Effector CD8-positive, alpha-beta T cell (primary cell): ENCODE data around the gene SNX4.
"Not testable (repeated sequence)": the region's sequence is repeated elsewhere in the genome, so short reads cannot be mapped to it uniquely, and the experiment has no call there.

Experiments used
- DNase-seq: peaks from one replicate; lab custom pipeline; 2025; lab: John Stamatoyannopoulos, UW

The SNX4 gene

DNA sequence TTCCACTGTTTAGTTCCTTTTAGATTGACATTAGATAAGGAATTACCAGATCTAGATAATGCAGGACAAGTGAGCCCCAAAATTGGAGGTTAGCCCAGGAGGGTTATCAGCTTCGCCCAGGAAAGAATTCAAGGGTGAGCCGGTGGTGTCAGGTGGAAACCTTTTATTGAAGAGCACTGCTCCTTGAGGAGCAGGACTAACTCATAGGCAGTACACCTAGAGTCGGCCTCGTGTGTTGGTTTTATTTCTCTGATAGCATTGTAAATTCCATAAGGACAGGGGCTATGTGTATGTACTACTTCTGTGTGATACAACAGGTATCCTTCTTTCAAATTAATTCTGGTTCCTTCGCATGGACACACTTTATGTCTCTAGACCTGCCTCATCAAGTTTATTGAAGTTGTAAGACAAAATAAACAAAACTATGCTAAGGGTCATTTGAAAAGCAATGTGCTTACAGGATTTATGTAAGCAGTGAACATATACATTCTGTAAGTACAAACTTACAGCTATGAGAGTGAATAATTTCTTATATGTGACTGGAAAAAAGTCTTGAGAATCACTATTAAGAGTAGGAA lies 57.2 kb downstream of the SNX4 start:
- DNase-seq = no peak

DNA sequence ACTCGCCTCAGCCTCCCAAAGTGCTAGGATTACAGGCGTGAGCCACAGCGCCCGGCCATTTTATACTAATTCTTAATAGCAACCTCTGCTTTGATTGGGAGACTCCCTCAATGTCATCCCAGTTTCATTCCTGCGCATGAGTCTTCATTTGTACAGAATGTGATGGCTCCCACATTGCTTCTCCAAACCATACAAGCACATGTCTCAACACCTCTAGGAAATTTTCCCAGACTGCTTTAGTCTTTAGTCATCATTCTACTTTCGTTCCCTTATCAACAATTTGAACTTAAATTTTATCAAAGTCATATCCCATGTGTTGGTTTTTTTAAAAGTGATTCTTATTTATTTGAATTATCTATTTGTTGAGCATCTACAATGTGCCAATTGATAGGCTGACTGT lies 58.1 kb downstream of the SNX4 start:
- no peak for DNase-seq

DNA sequence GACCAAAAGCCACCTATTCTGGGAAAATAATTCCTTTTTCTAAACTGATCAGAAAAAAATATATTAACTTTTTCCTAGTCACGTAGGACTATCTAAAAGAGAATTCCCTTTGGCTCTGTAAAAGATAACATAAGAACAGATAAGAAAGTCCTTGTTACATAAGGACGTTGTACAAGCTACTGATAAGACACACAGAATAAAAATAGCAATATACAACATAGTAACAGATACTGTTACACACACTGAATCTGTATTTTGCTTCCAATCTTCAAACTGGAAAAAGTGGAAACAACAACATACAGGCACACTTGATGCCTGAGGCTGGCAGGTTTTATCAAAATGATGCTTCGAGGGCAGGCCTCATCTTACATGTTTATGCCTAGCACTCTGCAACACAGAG lies 59.8 kb downstream of the SNX4 start:
- no peak for DNase-seq

DNA sequence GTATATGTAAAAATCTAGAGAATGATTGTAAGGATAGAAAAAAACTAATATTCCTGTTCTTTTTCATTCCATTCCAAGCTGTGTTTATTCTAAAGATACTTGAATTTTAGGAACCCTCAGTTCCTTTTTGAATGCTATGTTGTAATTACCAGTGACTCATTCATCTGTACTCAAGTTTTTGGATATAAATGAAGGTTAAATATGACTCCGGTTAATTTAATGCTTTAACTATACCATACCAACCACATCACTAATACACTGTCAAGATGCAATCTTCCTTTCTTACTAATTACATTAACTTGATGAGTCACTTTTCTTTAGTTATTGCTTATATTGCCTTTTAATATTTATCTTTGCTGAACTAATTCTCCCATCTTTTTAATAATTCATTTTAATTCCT lies 76.1 kb downstream of the SNX4 start:
- no peak for DNase-seq

DNA sequence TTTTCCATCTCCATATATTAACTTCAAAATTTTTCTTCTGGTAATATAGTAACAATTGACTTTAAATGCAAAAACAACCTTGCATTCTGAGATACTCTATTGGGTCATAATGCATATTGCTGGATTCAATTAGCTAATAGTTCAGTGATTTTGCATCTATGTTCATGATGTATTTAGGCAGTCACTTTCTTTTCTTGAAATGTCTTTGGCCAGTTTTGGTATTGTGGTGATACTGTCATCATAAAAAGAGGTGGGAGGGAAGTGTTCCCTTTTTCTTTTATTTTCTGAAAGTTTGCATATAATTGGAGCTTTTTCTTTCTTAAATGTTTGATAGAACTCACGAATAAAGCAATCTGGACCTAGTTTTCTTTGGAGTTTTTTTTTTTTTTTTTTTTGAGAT lies 77.5 kb downstream of the SNX4 start:
- DNase-seq = no peak

DNA sequence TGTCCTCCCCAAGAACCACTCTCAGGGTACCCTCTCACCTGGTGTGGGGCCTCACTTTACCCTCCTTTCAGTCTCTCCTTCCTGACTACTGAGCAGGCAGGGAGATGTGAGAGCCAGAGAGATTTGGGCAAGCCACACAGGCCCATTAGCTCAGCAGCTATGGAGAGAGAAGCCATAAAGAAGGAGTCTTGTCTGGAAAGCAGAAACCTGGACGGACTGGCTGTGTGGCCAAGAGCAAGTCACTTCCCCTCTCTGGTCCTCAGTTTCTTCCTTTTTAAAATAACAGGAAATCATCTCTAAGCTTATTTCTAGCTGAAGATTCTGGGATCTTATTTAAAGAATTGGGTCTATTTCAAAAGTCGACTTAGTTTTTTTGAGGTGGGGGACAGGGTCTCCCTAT lies 79.0 kb downstream of the SNX4 start:
- no peak for DNase-seq

DNA sequence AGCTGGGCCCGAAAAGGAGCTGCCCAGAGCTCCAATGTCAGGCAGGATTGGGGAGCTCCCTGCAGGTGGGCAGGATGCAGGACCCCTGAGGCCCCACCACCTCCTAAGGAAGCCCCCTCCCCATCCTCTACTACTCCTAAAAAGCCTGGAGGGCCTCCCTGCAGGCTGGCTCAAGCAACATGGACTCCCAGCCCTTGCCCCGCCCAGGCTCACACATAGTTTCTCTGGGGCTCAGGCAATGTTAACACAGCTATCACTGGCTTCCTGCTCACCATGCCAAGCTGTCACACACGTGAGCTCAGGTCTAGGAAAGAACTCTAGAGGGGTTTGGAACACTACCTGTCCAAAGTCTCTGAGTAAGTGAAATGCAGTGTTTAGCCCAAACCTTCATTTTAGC lies 79.4 kb downstream of the SNX4 start:
- DNase-seq = no peak

DNA sequence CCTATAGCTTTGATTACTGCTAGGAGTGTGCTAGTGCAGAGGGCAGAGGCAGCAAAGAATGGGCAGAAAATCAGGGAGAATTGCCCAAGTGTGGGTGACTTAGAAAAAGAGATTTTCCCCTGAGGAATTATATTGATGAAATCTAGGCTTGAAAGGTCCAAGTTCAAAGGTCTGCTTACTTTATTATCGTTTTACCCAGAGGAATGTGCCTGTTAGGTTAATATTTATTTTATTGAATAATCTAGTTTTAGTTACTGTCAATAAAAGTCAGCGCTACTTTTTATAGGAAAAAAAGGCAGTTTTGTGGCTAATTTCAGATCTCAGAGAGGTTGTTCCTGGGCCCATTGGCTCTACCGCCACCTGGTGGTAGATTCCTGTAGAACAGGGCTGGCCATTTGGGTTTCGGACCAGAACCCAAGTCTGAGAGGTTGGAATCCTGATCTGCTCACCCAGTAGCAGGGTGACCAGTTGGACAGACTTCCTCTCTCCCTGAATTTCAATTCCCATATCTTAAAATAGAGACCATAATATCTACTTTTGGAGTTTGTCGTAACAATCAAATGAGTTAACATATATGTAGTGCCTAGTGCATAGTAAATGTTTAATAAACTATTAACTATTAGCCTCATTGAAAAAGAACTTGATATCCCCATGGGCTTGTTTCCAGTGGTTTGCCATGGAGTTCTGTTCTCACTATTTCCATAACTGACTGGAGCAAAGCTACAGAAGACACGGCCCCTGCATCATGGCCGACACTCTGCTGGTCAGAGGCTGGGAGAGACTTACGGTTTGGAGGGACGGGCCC lies 82.2 kb downstream of the SNX4 start:
- DNase-seq = peak; percentile 52

DNA sequence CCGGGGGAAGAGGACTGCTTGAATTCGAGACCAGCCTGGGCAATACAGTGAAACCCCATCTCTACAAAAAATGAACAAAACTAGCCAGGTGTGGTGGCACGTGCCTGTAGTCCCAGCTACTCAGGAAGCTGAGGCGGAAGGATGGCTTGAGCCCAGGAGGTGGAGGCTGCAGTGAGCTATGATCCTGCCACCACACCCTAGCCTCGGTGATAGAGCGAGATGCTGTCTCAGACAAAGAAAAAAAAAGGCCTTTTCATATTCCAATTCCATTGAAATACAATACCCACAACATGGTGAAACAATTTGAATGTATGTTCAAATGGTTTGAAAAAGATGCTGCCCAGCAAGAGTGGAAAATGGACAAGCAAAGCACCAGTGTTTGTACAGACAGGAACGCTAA lies 83.1 kb downstream of the SNX4 start:
- no peak for DNase-seq

DNA sequence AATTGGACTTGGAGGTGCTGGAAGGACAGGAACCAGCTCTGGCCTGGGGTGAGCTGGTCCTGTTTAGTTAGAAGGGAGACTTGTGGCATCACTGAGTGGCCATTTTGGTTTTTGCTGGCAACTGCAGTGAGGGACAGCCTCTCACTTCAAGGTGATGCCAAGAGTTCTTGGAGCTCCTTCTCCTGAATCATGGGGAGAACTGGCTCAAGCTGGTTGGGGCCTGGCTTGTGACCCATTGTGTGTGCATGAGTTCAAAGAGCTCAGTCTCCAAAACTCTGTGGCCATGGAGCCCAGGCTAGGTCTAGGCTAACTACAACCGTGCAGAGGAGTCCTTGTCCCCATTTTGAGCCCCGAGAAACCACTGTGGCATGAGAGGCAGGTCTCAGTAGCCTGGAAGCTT lies 84.8 kb downstream of the SNX4 start:
- DNase-seq = no peak

DNA sequence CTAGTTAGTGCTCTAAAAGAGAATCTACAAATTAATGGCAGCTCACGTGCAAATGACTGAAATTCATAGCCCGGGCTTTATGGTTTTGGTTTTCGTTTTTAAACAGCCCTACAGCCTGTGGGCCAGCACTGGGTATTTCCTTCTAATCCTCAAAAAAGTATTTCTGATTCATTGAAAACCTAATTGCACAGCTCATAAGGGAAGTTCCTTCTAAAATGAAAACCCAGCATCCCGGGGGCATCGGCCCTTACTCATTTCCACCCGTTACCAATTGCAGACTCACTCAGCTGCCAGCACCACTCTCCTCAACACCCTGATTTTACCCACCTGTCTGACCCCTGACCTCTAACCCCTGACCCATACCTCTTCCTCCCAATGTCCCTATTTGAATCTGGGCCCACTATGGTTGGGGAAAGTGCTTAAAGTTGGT lies 85.4 kb downstream of the SNX4 start:
- no peak for DNase-seq

DNA sequence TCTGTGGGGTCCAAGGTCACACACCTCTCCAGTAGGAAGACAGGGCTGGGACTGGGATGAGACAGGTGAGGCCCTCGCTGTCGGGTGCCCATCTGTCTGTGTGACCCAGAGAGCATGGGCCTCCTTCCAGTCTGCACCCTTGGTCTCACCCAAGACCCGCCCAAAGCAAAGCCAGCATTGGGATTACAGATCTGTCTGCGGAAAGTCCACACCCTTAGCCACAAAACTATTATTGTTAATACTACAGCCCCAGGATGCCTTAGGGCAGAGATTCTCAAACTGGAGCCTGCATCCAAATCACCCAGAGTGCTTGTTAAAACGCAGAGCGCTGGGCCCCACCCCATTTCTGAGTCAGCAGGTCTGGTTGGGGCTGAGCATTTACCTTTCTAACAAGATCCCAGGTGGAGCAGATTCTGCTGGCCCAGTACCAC lies 86.4 kb downstream of the SNX4 start:
- no peak for DNase-seq

DNA sequence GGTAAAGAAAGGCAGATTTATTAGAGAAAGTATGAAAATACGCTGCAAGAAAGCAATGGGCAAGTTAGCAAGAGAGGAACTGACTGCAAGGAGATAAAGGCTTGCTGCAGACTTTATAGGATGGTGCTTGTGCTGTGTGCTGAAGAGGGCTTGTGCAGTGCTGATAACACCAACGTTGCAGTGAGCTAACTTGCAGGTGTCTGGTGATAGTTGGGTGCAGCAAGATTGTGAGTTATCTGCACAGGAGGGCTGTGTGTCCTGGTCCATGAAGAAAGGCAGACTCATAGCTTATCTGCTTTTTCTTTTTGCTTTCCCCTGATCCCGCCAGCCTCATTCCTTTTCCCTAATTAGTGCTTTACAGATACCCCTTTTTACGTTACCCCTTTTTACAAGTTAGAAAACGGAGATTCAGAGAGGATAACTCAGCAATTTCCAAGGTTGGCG lies 86.9 kb downstream of the SNX4 start:
- DNase-seq = no peak

DNA sequence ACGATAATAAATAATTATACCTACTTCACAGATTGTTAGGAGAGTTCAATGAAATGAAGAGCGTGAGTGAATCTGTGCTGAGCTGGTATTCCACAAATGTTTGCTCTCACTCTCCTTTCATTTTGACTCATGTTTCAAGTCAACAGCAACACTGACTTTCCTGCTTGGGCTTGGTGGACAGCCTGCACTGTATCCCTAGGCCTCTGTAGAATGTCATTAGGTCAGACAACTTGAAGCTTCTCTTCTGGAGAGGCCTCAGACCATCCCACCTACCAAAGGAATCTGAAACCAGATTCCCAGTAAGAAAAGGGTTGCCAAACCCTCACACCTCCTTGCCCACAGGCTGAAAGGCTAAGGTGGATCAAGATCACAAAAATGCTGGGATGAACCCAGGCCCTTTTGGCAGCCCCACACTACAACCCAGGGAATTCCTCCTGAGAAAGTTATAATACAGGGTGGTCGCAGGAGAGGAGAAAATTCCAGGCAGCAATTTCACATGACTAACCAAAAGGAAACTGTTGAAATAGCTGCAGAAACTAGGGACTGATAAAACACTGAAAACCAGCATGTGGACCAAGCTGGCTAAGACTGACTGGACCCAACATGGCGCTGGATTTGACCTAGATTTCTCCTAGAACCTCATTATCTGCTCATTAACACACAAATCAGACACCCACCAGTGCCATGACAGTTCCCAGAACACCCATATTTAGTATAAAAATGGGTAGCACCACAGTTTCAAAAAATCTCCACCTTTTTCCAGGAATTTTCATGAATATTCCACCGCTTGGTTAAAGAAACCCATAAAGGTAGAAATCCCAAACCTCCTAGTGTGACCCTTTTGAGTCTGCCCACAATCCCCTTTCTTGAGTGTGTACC lies 87.9 kb downstream of the SNX4 start:
- no peak for DNase-seq

DNA sequence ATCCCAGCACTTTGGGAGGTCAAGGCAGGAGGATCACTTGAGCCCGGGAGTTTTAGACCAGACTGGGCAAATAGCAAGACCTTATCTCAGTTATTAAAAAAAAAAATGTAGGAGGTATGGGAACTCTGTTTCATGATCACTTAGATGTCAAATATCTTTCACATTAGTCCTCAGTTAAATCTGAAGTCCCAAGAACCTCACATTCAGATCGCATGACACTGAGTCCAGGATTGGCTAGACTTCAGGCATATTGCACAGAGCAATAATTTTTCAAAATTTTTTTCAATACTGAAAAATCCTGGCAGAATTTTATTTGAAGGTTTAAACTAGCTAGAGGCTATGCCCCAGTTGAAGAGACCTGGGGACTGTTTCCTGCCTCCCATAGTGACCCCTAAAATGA lies 88.6 kb downstream of the SNX4 start:
- DNase-seq = no peak

DNA sequence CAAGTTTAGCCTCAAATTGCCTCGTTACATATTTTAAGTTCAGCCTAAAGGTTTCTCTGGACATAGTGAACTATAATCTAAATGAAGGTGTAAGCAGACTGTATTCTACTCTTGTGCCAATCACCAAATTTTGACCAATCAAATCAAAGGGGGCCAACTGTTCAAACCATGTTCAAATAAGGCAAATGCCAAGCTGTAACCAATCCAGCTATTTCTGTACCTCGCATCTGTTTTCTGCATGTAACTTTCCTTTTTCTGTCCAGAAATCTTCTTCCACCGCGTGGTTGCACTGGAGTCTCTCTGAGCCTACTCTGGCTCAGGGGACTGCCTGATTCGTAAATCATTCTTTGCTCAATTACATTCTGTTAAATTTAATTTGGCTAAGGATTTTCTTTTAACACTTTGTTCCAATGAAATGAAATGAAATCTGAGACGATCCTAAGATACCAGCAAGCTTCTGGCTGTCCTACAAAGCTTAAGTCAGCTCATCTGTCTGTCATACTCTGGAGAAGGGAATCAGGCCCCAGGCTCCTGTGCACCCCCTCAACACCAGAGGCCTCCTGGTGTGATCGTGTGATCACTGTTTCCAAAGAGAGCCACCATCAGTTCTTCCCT lies 91.7 kb downstream of the SNX4 start:
- DNase-seq = no peak

DNA sequence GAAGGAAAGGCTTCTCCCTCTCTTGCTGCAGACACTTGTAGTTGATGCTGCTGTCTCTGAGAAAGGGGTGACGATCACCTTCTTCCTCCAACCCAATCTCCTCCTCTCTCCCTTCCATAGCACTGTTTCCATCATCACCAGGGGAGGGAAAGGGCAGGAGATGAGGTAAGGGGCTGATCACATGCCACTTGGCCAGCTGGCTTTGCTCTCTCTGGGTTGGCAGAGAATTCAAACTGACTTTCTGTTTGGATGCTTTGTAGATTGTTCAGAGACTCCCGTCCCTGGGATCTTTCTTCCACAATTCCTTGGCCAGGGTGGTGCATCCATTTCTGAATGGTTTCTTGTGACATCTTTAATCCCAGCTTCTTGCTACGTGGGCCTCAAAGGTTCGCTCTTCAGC lies 101.7 kb downstream of the SNX4 start:
- DNase-seq = no peak

DNA sequence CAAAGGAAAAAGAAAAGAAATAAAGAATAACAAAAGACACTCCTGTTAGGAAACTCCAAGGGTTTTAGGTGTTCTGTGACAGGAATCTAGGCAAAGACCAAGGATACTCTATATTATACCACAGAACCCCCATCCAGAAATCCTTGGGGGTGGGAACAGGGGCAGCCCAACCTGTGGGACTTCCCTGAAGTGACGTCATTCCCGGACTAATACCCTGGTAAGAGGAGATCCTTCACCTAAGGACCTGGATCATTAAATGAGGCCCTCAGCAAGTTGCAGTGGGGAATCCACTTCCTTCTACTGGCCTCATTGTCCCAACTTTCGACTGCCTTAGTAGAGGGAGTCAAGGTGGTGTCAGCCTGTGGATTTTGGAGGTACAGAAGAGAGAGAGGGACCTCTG lies 103.8 kb downstream of the SNX4 start:
- no peak for DNase-seq

DNA sequence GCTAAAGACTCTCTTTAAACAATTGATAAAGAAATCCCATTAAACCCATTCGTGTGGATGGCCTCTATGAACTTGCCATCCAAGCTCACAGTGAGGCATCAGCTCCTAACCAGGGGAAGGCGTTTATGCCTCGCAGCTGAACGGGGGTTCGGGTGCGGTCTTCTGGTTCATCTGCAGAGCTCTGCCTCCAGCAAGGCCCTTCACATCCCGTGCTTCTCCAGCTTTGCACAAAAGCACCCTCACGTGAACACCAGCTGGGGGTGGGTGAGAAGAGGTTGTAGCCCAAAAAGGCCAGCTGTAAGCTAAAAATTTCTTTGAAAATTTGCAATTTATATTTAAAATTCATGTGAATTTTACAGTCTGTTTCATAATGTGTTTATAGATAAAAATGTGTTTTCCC lies 105.3 kb downstream of the SNX4 start:
- DNase-seq = no peak

DNA sequence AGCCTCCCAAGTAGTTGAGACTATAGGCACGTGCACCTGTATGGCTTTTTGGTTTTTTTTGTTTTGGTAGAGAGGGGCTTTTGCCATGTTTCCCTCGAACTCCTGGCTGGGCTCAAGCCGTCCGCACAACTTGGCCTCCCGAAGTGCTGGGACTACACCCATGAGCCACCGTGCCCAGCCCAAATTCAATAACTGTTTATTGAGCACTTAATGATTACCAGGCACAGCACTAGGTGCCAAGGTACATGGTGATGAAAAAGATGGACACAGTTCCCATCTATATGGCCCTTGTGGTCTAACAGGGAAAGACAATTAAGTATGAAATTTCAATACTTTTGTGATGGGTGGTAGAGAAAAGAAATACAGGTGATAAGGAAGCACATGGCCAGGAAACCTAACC lies 109.1 kb downstream of the SNX4 start:
- no peak for DNase-seq

DNA sequence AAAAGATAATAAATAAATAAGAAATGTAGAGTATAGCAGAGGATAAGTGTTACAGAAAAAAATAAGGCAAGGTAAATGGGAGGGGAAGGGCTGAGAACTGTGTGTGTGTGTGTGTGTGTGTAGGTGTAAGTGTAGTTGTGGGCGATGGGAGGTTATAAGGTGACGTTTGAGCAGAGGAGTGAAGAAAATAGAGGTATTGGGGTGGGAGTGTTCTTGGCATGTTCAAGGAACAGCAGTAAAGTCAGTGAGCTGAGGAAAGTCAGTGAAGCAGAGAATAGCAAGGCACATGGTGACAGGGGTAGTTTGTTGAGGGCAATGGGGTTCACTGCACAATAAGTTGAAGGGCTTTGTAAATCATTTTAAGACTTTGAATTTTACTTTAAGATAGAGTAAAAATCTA lies 113.9 kb downstream of the SNX4 start:
- DNase-seq = no peak

DNA sequence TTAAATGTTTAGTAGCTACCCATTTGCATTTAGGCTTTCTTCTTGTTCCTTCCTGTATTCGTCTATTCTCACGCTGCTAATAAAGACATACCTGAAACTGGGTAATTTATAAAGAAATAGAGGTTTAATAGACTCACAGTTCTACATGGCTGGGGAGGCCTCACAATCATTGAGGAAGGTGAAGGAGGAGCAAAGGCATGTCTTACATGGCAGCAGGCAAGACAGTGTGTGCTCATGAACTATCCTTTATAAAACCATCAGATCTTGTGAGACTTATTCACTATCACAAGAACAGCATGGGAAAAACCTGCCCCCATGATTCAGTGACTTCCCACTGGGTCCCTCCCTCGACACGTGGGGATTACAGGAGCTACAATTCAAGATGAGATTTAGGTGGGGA lies 114.5 kb downstream of the SNX4 start:
- not testable (repeated sequence) for DNase-seq
